ENCODE measurements around the gene FAM168A.

- TF ChIP-seq, protein P1, sequence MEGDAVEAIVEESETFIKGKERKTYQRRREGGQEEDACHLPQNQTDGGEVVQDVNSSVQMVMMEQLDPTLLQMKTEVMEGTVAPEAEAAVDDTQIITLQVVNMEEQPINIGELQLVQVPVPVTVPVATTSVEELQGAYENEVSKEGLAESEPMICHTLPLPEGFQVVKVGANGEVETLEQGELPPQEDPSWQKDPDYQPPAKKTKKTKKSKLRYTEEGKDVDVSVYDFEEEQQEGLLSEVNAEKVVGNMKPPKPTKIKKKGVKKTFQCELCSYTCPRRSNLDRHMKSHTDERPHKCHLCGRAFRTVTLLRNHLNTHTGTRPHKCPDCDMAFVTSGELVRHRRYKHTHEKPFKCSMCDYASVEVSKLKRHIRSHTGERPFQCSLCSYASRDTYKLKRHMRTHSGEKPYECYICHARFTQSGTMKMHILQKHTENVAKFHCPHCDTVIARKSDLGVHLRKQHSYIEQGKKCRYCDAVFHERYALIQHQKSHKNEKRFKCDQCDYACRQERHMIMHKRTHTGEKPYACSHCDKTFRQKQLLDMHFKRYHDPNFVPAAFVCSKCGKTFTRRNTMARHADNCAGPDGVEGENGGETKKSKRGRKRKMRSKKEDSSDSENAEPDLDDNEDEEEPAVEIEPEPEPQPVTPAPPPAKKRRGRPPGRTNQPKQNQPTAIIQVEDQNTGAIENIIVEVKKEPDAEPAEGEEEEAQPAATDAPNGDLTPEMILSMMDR (optimal IDR thresholded peaks at IDR 0.05 in 1 of 3, IDR thresholded peaks at IDR 0.05 in 1 of 3, conservative IDR thresholded peaks at IDR 0.05 in 1 of 3; ENCODE audit: extremely low read depth in 1 of 3, insufficient read depth in 2 of 3, low read length in 3 of 3): no peak
- TF ChIP-seq EZH2 (IDR thresholded peaks at IDR 0.05; ENCODE audit: low read length): no peak
Observed at GRCh38 chr11:73353422-73353821, 244.5 kb downstream of the FAM168A start.

Data from keratinocyte (primary cell).